ENCODE data around the gene ZNF749. TPM values are rescaled to one million over a fixed set of nuclear protein-coding genes. Genes with fewer than 3 reads are reported as not detected.

The ZNF749 gene
- total RNA-seq, 4 donors from 2014 or later, result 9.9 to 13.7 (median 10.7) TPM

- TF ChIP-seq POLR2A (IDR thresholded peaks at IDR 0.05) (no peak), CTCF (IDR thresholded peaks at IDR 0.05) (no peak)
- 93 to 98% methylated on average over 5 of the region's 5 CpGs for WGBS, 2 donors
- Histone ChIP-seq H3K9me3 (no peaks in the 10 kb centered on the region), H3K4me3 (replicated peaks in 1 of 3) (no peak overlapping the region), H3K36me3 (peaks cover 28% of the 10 kb centered on the region in 2 donors), H3K27me3 (no peaks in the 10 kb centered on the region), H3K4me1 (no peaks in the 10 kb centered on the region), H3K27ac (no peak overlapping the region)
- no peak for DNase-seq
- intact Hi-C loops (cut with DNase I), result no loop called here
Measured at GRCh38 chr19:57398868-57399267, 36.3 kb upstream of the ZNF749 start.

- intact Hi-C loops (cut with DNase I), result no loop called here
- no peaks in the 10 kb centered on the region for H3K27me3 ChIP-seq
- DNase-seq, result no peak
- peaks cover 3 to 5% of the 10 kb centered on the region in 2 donors for H3K4me1 ChIP-seq
- H3K36me3 ChIP-seq, result peaks cover 8 to 9% of the 10 kb centered on the region in 2 donors
- TF ChIP-seq POLR2A (IDR thresholded peaks at IDR 0.05) (no peak), CTCF (IDR thresholded peaks at IDR 0.05) (no peak)
- 95 to 97% methylated on average over 4 to 7 of the region's 9 CpGs for WGBS, 2 donors
- H3K4me3 ChIP-seq (replicated peaks in 1 of 3), result no peak overlapping the region
- no peak overlapping the region for H3K27ac ChIP-seq
- no peaks in the 10 kb centered on the region for H3K9me3 ChIP-seq
Measured at GRCh38 chr19:57403737-57404563, 31.2 kb upstream of the ZNF749 start.

- intact Hi-C loops (cut with DNase I), result no loop called here
- peaks cover 8 to 9% of the 10 kb centered on the region in 2 donors for H3K4me1 ChIP-seq
- TF ChIP-seq POLR2A (IDR thresholded peaks at IDR 0.05) (no peak), CTCF (IDR thresholded peaks at IDR 0.05) (peak; percentile 45 to 83 (median 80))
- H3K9me3 ChIP-seq, result no peaks in the 10 kb centered on the region
- WGBS, 2 donors, result 10 to 12% methylated on average over 8 of the region's 8 CpGs
- no peaks in the 10 kb centered on the region for H3K36me3 ChIP-seq
- H3K27me3 ChIP-seq, result no peaks in the 10 kb centered on the region
- H3K27ac ChIP-seq, result peak overlapping the region in 2 of 3 donors; percentile 23 to 37
- peak; percentile 86 to 89 for DNase-seq
- H3K4me3 ChIP-seq (replicated peaks in 1 of 3), result no peak overlapping the region
Measured at GRCh38 chr19:57406516-57407123, 28.5 kb upstream of the ZNF749 start.

- intact Hi-C loops (cut with DNase I), result no loop called here
- peak within 1 kb of the TSS; percentile 37 to 93 (median 40) for H3K4me3 ChIP-seq (replicated peaks in 1 of 3)
- DNase-seq, result peak; percentile 95 to 96
- peak in 1 of 2 donors; percentile 48 for TF ChIP-seq POLR2A (IDR thresholded peaks at IDR 0.05)
- TF ChIP-seq CTCF (IDR thresholded peaks at IDR 0.05), result no peak
- no peaks in the 10 kb centered on the region for H3K27me3 ChIP-seq
- H3K9me3 ChIP-seq, result no peaks in the 10 kb centered on the region
- H3K27ac ChIP-seq, result peak within 1 kb of the TSS in 1 of 3 donors; percentile 29
- H3K36me3 ChIP-seq, result peaks cover 0 to 7% of the 10 kb centered on the region in 2 donors
- 1% methylated on average over 32 to 40 of the region's 55 CpGs for WGBS, 2 donors
- peaks cover 14 to 18% of the 10 kb centered on the region in 2 donors for H3K4me1 ChIP-seq
Measured at GRCh38 chr19:57410877-57411671, 24.1 kb upstream of the ZNF749 start, which contains the start of gene ZNF17. TSS of gene ZNF17 (plus strand) at chr19:57411161. CDS start at chr19:57413616, 2,455 bp downstream.

Measured in thyroid gland (tissue), 4 donors.